GM12892 (cell line): Measurements from ENCODE around the gene CLEC17A. TPM values are rescaled to one million over a fixed set of nuclear protein-coding genes. Genes with fewer than 3 reads are reported as not detected.
A peak's percentile ranks its signal among the peaks of the same experiment; 100 is the strongest.
"Not testable (repeated sequence)": the region's sequence is repeated elsewhere in the genome, so short reads cannot be mapped to it uniquely, and the experiment has no call there.

Experiments used
- DNase-seq: peaks from one replicate; pipeline ENCODE4 v3.0.0; 2011; ENCODE audit not compliant: insufficient read length
- FAIRE-seq: peaks from 2 replicates; lab custom pipeline; 2011; peaks lifted over from hg19 to GRCh38; lab: Jason Lieb, UNC
- POLR2A ChIP-seq: IDR thresholded peaks from 2 replicates; pipeline ENCODE4 v1.6.1; 2011; ENCODE audit warnings: low read depth, low read length, control low read depth
- POLR2AphosphoS5 ChIP-seq: IDR thresholded peaks from 2 replicates; pipeline ENCODE4 v1.6.1; 2011; ENCODE audit warnings: low read depth, low read length, control low read depth
- TAF1 ChIP-seq: IDR thresholded peaks from 2 replicates; pipeline ENCODE4 v1.6.1; 2011; ENCODE audit warnings: low read depth, mild to moderate bottlenecking, control low read depth, low read length, borderline replicate concordance
- polyA plus RNA-seq: library from polyadenylated mRNA; unstranded; fragments of >200 nt; gene quantifications from one replicate; pipeline ENCODE4 v1.2.1, GENCODE V29; 2012; ENCODE audit warnings: missing spikeins, inconsistent platforms; ENCODE audit not compliant: missing spikeins

Gene CLEC17A, protein sequence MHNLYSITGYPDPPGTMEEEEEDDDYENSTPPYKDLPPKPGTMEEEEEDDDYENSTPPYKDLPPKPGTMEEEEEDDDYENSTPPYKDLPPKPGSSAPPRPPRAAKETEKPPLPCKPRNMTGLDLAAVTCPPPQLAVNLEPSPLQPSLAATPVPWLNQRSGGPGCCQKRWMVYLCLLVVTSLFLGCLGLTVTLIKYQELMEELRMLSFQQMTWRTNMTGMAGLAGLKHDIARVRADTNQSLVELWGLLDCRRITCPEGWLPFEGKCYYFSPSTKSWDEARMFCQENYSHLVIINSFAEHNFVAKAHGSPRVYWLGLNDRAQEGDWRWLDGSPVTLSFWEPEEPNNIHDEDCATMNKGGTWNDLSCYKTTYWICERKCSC
- 67.4 TPM for polyA plus RNA-seq

DNA sequence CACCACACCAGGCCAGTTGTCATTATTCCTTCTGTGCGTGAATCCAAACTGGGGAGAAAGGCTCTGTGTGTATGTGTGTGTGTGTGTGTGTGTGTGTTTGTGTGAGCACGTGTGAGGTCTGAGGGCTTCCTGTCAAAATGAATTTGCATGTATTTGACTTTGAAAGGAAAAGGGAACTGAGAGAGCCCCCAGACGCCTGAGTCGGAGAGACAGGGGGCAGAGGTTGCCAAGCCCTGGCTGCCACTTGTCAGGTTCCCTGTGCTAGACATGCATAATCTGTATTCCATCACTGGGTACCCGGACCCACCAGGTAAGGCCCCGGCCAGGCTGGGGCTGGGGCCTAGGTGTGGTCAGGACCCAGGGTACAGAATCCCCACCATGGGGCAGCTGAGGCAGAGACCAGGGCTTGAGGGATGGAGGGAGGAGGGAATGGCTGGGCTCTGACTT lies at the start of gene CLEC17A:
TSS of gene CLEC17A (plus strand) at position 191 of the 447 bp plus-strand sequence. CDS start at position 268, 77 bp downstream.
- DNase-seq, result no peak
- FAIRE-seq, result peak; percentile 92
- TF ChIP-seq POLR2AphosphoS5 (peak; percentile 98), POLR2A (peak; percentile 98), TAF1 (peak; percentile 95)

DNA sequence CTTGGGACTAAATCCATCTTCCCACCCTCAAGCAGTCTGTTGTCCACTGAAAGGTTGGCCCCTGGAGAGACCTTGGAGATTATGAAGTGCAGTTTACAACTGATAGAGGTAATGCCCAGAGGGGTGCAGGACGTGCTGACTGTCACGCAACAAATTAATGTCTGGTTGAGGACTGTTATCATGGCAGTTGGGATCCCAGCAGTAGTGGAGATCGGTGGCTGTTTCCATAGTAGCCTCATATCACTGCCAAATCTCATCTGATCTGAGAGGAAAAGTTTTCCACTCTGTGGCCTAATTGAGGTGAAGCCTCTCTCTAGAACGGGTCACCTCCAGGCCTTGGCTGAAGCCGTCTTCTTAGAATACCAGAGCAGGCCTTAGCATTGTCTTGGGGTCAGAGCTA lies 49.4 kb upstream of the CLEC17A start:
- TF ChIP-seq POLR2AphosphoS5, result no peak
- no peak for TF ChIP-seq POLR2A
- TF ChIP-seq TAF1, result no peak
- DNase-seq (no peak), FAIRE-seq (no peak)

DNA sequence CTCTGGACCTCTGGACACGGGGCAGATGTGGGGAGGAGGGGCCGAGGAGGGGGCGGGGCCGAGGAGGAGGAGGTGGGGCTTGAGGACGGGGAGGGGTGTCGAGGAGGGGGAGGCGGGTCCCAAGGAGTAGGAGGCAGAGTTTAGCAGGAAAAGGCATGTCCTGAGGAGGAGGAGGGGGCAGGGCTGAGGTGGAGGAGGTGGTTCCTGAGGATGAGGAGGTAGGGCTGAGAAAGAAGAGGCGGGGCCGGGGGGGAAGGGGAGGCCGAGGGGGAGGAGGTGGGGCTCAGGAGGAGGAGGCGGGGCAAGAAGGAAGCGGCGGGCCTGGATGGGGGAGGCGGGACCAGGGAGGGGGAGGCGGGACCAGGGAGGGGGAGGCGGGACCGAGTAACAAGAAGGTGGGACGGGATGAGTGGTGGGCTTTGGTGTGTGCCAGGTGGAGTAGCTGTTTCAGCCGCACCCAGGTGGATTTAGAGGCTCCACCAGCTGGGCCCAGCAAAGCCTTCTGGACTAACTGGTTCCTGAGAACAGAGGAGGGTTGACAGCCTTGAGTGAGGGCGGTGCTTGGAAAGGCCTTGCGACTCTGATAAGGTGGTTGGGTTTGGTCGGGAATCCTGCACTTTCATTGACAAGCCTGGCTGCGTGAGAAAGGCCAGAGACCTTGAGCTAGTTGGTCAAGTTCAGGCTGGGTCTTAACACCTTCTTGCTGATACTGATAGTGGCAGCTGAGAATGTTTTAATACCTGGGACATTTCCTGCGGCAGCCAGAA lies 45.8 kb upstream of the CLEC17A start:
- TF ChIP-seq POLR2A (no peak), TAF1 (no peak), POLR2AphosphoS5 (no peak)
- no peak for FAIRE-seq
- DNase-seq, result no peak

DNA sequence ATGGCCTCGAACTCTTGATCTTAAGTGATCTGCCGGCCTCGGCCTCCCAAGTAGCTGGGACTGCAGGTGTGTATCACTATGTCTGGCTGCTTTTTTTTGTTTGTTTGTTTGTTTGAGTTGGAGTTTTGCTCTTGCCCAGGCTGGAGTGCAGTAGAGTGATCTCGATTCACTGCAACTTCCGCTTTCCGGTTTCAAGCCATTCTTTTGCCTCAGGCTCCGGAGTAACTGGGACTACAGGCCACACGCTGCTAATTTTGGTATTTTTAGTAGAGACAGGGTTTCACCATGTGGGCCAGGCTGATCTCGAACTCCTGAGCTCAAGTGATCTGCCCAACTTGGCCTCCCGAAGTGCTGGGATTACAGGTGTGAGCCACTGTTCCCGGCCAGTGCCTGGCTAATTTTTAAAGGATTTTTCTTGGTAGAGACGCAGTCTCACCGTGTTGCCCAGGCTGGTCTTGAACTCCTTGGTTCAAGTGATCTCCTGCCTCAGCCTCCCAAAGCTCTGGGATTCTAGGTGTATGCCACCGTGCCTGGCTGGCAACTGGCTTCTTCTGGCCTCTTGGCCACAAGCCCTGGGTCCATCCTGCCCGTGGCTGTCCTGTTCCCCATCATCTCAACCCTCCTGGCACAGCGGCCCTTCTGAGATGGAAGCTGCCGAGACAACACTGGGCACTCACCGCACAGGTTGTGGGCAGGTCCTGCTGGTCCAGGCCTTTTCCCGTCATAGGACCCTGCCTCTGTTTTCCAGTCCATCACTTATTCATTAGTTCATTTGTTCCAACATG lies 42.0 kb upstream of the CLEC17A start:
- FAIRE-seq (no peak), DNase-seq (no peak)
- TF ChIP-seq POLR2A (no peak), TAF1 (no peak), POLR2AphosphoS5 (no peak)

DNA sequence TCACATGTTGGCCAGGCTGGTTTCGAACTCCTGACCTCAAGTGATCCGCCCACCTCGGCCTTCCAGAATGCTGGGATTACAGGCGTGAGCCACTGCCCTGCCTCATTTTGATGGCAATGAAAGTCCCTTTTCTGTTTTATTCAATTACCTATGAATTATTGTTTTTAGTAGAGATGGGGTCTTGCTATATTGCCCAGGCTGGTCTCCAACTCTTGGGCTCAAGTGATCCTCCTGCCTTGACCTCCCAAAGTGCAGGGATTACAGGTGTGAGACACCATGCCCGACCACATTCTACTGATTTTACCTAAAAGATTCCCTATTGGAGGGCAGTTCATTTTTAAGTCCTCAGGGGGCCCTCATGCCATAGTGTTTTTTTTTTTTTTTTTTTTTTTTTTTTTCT lies 40.9 kb upstream of the CLEC17A start:
- FAIRE-seq, DNase-seq: not testable (repeated sequence)

DNA sequence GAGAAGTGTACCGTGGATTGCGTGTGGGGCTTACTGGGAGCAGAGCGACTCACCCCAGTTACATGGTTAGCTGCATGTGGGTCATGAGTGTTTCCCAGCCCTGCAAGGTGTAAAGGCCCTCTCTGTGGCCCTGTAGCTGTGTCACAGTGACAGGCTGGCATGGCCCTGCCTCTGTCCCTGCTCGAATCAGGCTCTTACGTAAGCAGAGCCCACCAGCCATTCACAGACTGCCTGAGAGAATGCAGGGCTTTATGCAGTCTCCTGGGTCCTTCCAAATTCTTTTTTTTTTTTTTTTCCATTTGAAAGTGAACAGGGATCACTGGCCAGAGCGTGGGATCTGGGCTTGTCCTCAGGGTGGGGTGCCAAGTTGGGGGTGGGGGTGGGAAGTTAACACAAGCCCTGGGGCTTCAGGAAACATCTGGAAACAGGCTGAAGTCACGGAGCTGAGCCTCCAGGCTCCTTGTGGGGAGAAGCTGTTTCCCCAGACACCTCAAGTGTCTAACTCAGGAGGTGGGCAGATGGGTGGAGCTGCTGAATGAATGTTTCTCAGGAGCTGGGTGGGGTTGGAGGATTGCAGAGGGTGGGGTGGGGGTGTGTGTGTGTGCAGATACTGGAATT lies 40.1 kb upstream of the CLEC17A start:
- DNase-seq, result no peak
- no peak for FAIRE-seq
- TF ChIP-seq TAF1, result no peak

DNA sequence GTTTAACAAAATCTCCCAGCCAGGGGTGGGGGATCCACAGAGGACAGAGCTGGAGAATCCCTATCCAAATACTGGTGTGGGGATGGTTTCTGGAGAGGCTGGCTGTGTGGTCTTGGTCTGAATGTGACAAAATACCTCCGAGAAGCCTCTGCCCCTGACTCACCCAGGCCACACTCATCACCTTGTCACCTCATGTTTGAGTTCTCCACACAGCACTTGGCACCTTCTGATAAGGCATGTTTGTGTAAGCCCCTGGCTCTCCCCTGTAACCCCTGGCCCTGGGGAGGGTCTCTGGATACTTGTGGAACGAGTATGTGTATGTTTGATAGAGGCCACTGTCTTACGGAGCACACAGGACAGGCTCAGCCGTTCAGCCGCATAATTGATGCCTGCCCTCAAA lies 38.8 kb upstream of the CLEC17A start:
- TF ChIP-seq POLR2AphosphoS5 (no peak), POLR2A (no peak), TAF1 (no peak)
- no peak for FAIRE-seq
- no peak for DNase-seq

DNA sequence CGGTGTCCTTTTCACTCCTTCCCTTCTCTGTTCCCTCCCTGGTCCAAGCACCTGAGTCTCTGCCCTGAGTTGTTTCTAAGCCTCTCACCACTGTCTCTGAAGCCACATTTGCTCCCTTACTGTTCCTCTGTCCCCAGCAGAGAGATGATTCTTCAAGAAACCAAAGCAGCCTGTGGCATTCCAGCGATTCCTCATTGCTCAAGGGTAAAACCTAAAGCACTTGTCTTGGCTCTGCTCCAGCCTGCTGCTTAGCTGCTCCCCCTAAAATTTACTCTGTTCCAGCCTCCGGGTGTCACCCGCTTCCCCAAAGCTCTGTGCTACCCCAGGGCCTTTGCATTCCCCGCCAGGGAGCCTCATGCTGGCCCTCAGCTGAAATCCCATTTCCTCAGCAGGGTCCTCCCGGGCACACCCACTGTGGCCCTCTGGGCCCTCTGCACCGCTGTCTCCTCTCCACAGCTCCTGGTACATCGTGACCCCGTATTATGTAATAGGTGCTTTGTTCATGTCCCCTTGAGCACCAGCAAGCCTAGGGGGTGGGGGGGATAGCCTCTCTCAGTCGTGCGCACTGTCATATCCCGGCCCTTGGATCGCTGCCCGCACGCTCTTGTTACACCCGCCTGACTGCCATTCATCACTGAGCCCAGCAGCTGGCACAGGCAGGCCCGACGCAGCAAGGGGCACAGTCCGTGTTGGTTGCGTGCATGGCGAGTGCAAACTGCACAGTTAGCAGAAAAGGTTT lies 37.7 kb upstream of the CLEC17A start:
- no peak for FAIRE-seq
- DNase-seq, result no peak
- no peak for TF ChIP-seq TAF1
- no peak for TF ChIP-seq POLR2A
- no peak for TF ChIP-seq POLR2AphosphoS5

DNA sequence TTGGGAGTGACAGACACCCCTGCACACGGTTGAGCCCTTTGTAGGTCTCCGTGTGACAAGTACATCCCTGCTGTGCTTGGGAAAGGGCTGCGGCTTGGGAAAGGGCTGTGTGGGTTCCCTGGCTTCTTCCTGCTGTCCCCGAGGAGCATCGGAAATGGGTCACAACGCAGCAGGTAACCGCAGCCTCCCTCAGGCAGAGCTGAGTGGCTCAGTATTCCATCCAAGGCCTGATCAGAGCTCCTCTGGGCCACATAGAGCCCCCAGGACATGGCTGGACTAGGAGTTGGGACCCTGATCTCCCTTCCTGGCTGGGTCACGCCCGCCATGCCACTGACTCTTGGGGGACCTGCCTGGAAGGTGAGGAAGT lies 37.2 kb upstream of the CLEC17A start:
- TF ChIP-seq POLR2AphosphoS5, result no peak
- no peak for TF ChIP-seq POLR2A
- no peak for TF ChIP-seq TAF1
- FAIRE-seq (no peak), DNase-seq (no peak)

DNA sequence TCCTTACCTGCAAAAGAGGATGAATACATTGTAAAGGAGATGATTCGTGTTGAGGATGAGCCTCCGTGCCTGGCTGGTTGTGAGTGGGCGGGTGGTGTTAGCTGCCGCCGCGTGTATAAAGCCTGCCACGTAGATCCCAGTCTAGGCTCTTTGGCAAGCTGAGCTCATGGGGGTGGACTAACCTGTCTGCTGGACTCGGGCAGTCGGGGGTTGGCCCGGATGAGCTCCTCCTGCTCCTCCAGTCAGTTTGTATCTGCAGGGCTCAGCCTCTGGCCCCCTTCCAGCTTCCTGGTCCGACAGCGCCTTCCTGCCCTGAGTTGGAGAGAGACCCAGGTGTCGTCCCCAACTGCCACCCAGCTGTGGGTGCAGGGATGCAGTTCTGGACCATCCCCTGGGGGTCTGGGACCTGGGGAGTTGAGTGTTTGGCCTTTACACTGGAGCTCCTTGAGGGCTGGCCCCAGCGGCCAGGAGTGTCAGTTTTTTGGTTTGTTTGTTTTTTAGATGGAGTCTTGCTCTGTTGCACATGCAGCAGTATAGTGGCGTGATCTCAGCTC lies 32.6 kb upstream of the CLEC17A start:
- TF ChIP-seq POLR2AphosphoS5 (no peak), POLR2A (no peak), TAF1 (no peak)
- DNase-seq (no peak), FAIRE-seq (no peak)

DNA sequence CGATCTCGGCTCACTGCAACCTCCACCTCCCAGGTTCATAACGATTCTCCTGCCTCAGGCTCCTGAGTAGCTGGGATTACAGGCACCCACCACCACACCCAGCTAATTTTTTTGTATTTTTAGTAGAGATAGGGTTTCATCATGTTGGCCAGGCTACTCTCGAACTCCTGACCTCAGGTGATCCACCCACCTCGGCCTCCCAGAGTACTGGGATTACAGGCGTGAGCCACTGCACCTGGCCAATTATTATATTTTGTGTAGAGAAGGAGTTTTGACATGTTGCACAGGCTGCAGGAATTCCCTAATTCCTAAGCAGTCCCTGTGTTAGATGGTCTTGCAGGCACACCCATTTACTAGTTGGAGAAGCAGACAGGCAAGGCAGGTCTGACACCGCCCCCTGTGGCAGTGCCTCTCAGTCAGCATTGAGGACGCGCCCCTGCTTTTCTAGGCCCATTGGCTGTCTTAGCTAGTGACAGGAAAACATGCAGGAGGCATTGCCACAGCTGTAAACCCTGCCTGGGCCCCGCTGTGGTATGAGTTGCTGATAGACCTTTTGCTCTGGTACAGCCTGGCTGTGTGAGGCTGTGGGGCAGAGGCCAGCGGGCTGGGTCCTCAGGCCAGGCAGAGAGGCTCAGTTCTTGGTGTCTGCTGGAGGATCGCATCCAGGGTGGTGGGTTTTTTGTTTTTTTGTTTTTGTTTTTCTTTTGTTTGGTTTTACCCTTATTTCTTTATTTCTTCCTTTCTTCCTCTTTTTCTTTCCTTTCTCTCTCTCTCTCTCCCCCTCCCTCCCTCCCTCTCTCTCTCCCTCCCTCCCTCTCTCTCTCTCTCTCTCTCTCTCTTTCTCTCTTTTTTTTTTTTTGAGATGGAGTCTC lies 31.5 kb upstream of the CLEC17A start:
- DNase-seq (peak; percentile 59), FAIRE-seq (peak; percentile 44)

DNA sequence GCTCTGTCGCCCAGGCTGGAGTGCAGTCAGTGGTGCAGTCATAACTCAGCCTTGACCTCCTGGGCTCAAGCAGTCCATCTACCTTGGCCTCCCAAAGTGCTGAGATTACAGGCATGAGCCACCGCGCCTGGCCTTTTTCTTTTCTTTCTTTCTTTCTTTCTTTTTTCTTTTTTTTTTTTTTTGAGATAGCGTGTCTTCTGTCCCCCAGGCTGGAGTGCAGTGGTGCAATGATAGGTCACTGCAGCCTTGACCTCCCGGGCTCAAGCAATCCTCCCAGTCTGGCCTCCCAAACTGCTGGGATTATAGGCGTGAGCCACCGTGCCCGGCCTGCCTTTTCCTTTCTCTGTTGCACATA lies 30.9 kb upstream of the CLEC17A start:
- not testable (repeated sequence) for DNase-seq, FAIRE-seq
